Stomach smooth muscle (tissue), 2 donors: ENCODE data around the gene SMTNL2.
"Not testable (repeated sequence)": the region's sequence is repeated elsewhere in the genome, so short reads cannot be mapped to it uniquely, and the experiment has no call there.

Source experiments
- H3K27ac ChIP-seq: one replicate; pipeline ENCODE4 v1.7.0; 2013; ENCODE audit warnings: mild to moderate bottlenecking, low read length, inconsistent platforms
- H3K27me3 ChIP-seq, 2 donors: one replicate each; pipeline ENCODE4 v1.7.0; 2013; ENCODE audit warnings: low read length in 2 of 2; ENCODE audit not compliant: insufficient read depth in 2 of 2, control insufficient read depth in 1 of 2
- H3K36me3 ChIP-seq, 2 donors: one replicate each; pipeline ENCODE4 v1.7.0; 2013; ENCODE audit warnings: low read length in 2 of 2; ENCODE audit not compliant: control insufficient read depth in 2 of 2, insufficient read depth in 2 of 2
- H3K4me1 ChIP-seq: one replicate; pipeline ENCODE4 v1.7.0; 2013; ENCODE audit warnings: low read length; ENCODE audit not compliant: control insufficient read depth, insufficient read depth
- H3K4me3 ChIP-seq, 2 donors: one replicate each; pipeline ENCODE4 v1.7.0; 2013; ENCODE audit warnings: low read length in 2 of 2
- H3K9ac ChIP-seq, 2 donors: one replicate each; pipeline ENCODE4 v1.7.0; 2013; ENCODE audit warnings: low read length in 2 of 2, mild to moderate bottlenecking in 1 of 2
- H3K9me3 ChIP-seq, 2 donors: one replicate each; pipeline ENCODE4 v1.7.0; 2013; ENCODE audit warnings: low read length in 2 of 2; ENCODE audit not compliant: control insufficient read depth in 2 of 2
- donor health status: healthy.
- donor health status: Pancreatic carcinoma.

The SMTNL2 gene

DNA sequence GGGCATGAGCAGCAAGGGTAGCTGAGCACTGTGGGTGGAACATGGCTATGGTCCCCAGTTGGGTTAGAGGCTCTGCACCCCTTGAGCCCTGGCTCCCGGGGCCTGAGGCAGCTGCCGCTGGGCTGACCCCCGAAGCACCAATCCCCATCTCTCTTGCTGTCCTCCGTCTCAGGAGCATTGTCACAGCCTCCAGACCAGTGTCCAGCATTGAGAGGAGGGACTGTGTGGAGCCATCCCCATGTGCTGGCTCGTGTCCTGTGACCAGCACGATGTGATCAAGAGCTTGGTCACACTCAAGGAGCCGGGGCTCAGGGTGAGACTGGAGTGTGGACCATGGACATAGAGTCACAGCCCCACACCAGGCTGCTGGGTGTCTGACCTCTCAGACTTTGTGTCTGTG, 2.9 kb downstream of the SMTNL2 start:
- H3K9ac ChIP-seq, result no peak overlapping the region
- H3K36me3 ChIP-seq, result no peaks in the 10 kb centered on the region
- peaks cover 11% of the 10 kb centered on the region for H3K4me1 ChIP-seq
- no peaks in the 10 kb centered on the region for H3K9me3 ChIP-seq
- peaks cover 22 to 34% of the 10 kb centered on the region in 2 donors for H3K27me3 ChIP-seq
- no peak overlapping the region for H3K27ac ChIP-seq
- no peak overlapping the region for H3K4me3 ChIP-seq

- Histone ChIP-seq H3K4me3 (no peak overlapping the region), H3K9ac (no peak overlapping the region), H3K9me3 (no peaks in the 10 kb centered on the region), H3K27ac (no peak overlapping the region), H3K27me3 (peaks cover 17 to 34% of the 10 kb centered on the region in 2 donors), H3K36me3 (no peaks in the 10 kb centered on the region), H3K4me1 (peaks cover 11% of the 10 kb centered on the region)
Measured at GRCh38 chr17:4587803-4588202, 3.5 kb downstream of the SMTNL2 start.

GRCh38 chr17:4588391-4588790, 4.1 kb downstream of the SMTNL2 start:
- no peak overlapping the region for H3K27ac ChIP-seq
- H3K4me3 ChIP-seq, result no peak overlapping the region
- no peaks in the 10 kb centered on the region for H3K36me3 ChIP-seq
- H3K9ac ChIP-seq, result no peak overlapping the region
- H3K4me1 ChIP-seq, result peaks cover 11% of the 10 kb centered on the region
- no peaks in the 10 kb centered on the region for H3K9me3 ChIP-seq
- H3K27me3 ChIP-seq, result peaks cover 11 to 28% of the 10 kb centered on the region in 2 donors

DNA sequence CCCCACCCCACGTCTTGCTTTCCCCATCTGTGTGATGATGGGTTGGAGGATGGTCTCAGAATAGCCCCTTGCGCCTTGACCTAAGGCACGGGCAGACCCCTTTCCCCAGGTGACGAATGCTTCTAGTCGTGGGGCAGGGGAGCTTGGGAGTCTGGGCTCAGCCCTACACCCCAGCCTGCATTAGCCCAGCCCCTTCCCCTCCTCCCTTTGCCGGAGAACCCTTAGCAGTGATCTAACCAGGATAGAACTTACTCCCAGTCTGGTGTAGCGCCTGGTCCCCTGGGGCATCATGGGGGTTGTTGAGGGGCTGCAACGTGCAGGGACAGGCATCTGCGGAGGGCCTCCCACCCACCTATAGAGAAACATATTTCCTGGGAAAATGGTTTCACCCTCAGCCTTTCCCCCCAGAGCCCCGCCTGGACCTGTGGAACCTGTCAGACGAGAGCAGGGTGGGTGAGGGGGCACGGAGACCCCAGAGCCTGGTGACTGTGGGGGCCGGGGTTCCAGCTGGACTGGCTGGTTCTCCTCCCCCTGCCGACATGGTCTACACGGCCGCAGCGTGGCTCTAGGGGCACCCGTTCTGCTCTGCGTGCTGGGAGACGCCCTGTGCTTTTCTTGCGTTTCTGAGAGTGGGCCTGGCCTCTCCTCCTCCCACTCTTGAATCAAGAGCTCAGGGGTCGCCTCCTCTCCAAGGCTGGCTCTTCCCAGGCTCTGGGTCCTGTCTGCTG, 4.7 kb downstream of the SMTNL2 start:
- no peaks in the 10 kb centered on the region for H3K9me3 ChIP-seq
- no peaks in the 10 kb centered on the region for H3K36me3 ChIP-seq
- H3K4me3 ChIP-seq, result no peak overlapping the region
- H3K4me1 ChIP-seq, result peaks cover 6% of the 10 kb centered on the region
- H3K27ac ChIP-seq, result no peak overlapping the region
- H3K27me3 ChIP-seq, result peaks cover 5 to 21% of the 10 kb centered on the region in 2 donors
- H3K9ac ChIP-seq, result no peak overlapping the region

DNA sequence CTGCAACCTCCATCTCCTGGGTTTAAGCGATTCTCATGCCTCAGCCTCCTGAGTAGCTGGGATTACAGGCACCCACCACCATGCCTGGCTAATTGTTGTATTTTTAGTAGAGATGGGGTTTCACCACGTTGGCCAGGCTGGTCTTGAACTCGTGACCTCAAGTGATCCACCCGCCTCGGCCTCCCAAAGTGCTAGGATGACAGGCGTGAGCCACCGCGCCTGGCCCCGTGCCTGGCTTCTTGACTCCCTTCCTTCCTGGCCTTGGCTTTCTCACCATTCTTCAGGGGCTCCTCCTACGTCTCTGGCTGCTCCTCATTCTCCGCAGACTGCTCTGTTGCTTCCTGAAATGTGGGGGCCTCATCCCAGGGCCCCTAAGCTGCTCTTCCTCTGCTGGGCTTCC, 5.7 kb downstream of the SMTNL2 start:
- H3K36me3 ChIP-seq, H3K9ac ChIP-seq, H3K4me3 ChIP-seq, H3K27ac ChIP-seq, H3K9me3 ChIP-seq, H3K4me1 ChIP-seq: not testable (repeated sequence)
- peaks cover 5 to 11% of the 10 kb centered on the region in 2 donors for H3K27me3 ChIP-seq

DNA sequence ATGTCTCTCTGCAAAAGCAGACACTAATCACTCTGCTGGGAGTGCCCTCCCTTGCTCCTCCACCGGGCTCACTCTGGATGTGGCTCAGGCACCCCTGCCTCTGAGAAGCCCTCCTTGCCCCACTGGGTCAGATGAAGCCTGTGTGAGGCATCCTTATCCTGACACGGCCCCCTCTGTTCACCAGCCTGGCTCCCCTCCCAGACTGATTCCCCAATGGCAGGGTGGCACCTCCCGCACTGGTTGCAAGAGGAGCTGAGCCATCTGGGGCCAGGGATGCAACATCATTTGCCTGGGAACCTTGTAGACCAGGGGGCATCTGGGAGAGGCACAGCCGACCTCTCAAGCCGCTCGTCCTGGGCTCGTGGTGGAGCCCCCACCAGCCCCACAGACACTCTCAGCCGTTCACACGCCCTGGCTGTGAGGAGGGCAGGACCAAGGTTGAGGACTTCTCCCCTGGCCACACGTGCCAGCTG, 6.7 kb downstream of the SMTNL2 start:
- H3K4me1 ChIP-seq, result no peaks in the 10 kb centered on the region
- H3K27me3 ChIP-seq, result peaks cover 0 to 1% of the 10 kb centered on the region in 2 donors
- no peak overlapping the region for H3K27ac ChIP-seq
- H3K4me3 ChIP-seq, result no peak overlapping the region
- H3K36me3 ChIP-seq, result no peaks in the 10 kb centered on the region
- H3K9ac ChIP-seq, result no peak overlapping the region
- no peaks in the 10 kb centered on the region for H3K9me3 ChIP-seq

GRCh38 chr17:4591529-4591928, 7.2 kb downstream of the SMTNL2 start:
- H3K4me1 ChIP-seq, result no peaks in the 10 kb centered on the region
- no peaks in the 10 kb centered on the region for H3K27me3 ChIP-seq
- H3K36me3 ChIP-seq, result no peaks in the 10 kb centered on the region
- H3K9ac ChIP-seq, result no peak overlapping the region
- no peak overlapping the region for H3K27ac ChIP-seq
- no peak overlapping the region for H3K4me3 ChIP-seq
- no peaks in the 10 kb centered on the region for H3K9me3 ChIP-seq

GRCh38 chr17:4592240-4593005, 8.1 kb downstream of the SMTNL2 start:
- H3K36me3 ChIP-seq, result no peaks in the 10 kb centered on the region
- H3K9me3 ChIP-seq, result no peaks in the 10 kb centered on the region
- no peak overlapping the region for H3K27ac ChIP-seq
- no peak overlapping the region for H3K4me3 ChIP-seq
- no peaks in the 10 kb centered on the region for H3K4me1 ChIP-seq
- H3K9ac ChIP-seq, result no peak overlapping the region
- no peaks in the 10 kb centered on the region for H3K27me3 ChIP-seq

DNA sequence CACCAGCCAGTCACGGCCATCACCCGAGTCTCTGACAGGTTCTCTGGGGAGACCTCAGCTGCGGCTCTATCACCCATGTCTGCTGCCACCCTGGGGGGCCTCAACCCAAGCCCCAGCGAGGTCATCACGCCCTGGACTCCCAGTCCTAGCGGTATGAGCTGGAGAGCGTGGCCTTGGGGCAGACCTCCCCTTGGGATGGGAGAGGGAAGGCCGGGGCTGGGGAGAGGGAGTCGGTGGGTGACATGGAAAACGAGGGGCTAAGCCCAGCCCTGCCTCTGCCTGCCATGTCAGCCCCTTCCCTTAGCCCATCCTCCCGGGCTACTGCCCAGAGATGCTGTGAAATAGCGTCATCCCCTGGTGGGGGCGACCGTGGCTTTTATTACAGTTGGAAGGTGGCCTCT, 8.7 kb downstream of the SMTNL2 start:
- Histone ChIP-seq H3K4me3 (no peak overlapping the region), H3K9ac (no peak overlapping the region), H3K4me1 (no peaks in the 10 kb centered on the region), H3K36me3 (no peaks in the 10 kb centered on the region), H3K9me3 (no peaks in the 10 kb centered on the region), H3K27ac (no peak overlapping the region), H3K27me3 (no peaks in the 10 kb centered on the region)

DNA sequence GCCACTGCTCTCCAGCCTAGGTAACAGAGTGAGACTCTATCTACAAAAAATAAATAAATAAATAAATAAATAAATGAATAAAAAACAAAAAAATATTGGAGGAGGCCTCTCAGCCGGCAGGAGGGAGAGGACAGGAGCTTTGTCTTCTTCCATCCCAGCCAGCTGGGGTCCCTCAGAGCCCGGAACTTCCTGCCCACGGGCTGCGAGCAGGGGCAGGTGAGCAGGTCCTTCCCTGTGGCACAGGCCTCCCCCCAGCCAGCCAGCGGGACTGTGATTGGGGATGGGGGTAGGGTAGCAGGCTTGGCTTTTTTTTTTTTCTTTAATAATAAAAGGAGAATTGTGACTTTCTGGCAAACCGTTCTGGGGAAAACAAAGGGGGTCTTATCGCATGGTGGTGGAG, 10.1 kb downstream of the SMTNL2 start:
- H3K9ac ChIP-seq, result no peak overlapping the region

More for the DNA sequence above, 10.1 kb downstream of the SMTNL2 start:
- H3K27ac ChIP-seq, result no peak overlapping the region
- H3K4me3 ChIP-seq, result no peak overlapping the region
- peaks cover 0 to 2% of the 10 kb centered on the region in 2 donors for H3K27me3 ChIP-seq
- H3K4me1 ChIP-seq, result peaks cover 1% of the 10 kb centered on the region
- no peaks in the 10 kb centered on the region for H3K36me3 ChIP-seq
- no peaks in the 10 kb centered on the region for H3K9me3 ChIP-seq
